ENCODE results near the gene PLCB2. TPM values are rescaled to one million over a fixed set of nuclear protein-coding genes. Genes with fewer than 3 reads are reported as not detected.
A peak's percentile ranks its signal among the peaks of the same experiment; 100 is the strongest.

Gene PLCB2
- polyA plus RNA-seq, 1 donor from 2014 or later = 7.4 TPM

DNA sequence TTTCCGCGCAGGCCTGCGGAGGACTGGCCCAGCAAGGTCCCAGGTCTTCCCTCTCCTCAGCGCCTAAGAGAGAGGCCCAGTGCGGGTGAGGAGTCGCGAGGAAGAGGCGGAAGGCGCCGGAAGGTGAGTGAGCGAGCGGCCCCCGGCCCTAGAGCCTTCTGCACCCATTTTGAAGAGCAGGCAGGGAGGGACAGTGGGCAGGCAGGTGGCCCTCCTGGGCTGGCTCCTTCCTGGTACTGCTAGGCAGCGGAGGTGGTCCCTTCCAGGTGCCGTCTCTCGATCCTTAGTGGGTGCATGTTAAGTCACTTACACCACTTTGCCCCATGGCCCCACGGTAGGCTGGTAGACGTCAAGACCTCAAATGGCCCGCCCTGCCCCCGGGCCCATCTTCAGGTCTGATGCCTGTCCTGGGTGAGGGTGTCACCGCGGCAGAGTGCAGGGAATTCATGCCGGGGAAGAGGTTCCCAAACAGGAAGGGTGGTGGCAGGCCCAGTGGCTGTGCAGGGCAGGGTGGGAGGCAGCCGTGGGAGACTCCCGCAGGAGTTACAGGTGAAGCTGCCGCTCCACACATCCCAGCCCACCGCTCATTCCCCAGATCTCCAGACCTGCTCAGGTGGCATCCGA, 54.5 kb downstream of the PLCB2 start:
- peak overlapping the region; percentile 54 for H3K4me3 ChIP-seq (ENCODE audit: low read length)
- no peaks in the 10 kb centered on the region for H3K9me3 ChIP-seq (ENCODE audit: low read length)
- H3K9ac ChIP-seq (ENCODE audit: low read length) = no peak overlapping the region

More for the DNA sequence above, 54.5 kb downstream of the PLCB2 start:
- Histone ChIP-seq H3K79me2 (replicated peaks; ENCODE audit: insufficient read depth, low read length) (no peaks in the 10 kb centered on the region), H3K9me2 (ENCODE audit: insufficient read depth, low read length) (no peaks in the 10 kb centered on the region), H3K4me2 (ENCODE audit: low read length) (no peak overlapping the region), H2AFZ (ENCODE audit: low read depth, low read length) (no peak overlapping the region), H3F3A (ENCODE audit: insufficient read depth, low read length, poor library complexity, severe bottlenecking) (no peaks in the 10 kb centered on the region), H3K36me3 (ENCODE audit: insufficient read depth, low read length) (peaks cover 3% of the 10 kb centered on the region), H3K27me3 (ENCODE audit: insufficient read depth, low read depth, low read length) (peaks cover 45% of the 10 kb centered on the region), H3K27ac (ENCODE audit: low read length) (no peak overlapping the region), H4K20me1 (ENCODE audit: insufficient read depth) (no peaks in the 10 kb centered on the region)
- TF ChIP-seq RAD21 (conservative IDR thresholded peaks at IDR 0.05) (no peak), SMC3 (conservative IDR thresholded peaks at IDR 0.05; ENCODE audit: poor library complexity) (no peak), TAF1 (IDR thresholded peaks at IDR 0.05; ENCODE audit: low read depth) (no peak), MXI1 (conservative IDR thresholded peaks at IDR 0.05; ENCODE audit: poor library complexity, severe bottlenecking) (no peak), EP300 (conservative IDR thresholded peaks at IDR 0.05; ENCODE audit: poor library complexity, severe bottlenecking) (no peak), POLR2AphosphoS5 (IDR thresholded peaks at IDR 0.05) (no peak), REST (IDR thresholded peaks at IDR 0.05; ENCODE audit: borderline replicate concordance) (no peak), CTCF (IDR thresholded peaks at IDR 0.05; ENCODE audit: poor library complexity, severe bottlenecking) (no peak), EZH2 (IDR thresholded peaks at IDR 0.05; ENCODE audit: borderline replicate concordance, insufficient read depth, low read length, poor library complexity, severe bottlenecking) (no peak)
